ENCODE data around the gene RAB17. TPM values are rescaled to one million over a fixed set of nuclear protein-coding genes. Genes with fewer than 3 reads are reported as not detected.

RAB17 gene
- total and polyA plus RNA-seq, 12 donors, result 0.37 to 18.7 (median 5.0) TPM

DNA sequence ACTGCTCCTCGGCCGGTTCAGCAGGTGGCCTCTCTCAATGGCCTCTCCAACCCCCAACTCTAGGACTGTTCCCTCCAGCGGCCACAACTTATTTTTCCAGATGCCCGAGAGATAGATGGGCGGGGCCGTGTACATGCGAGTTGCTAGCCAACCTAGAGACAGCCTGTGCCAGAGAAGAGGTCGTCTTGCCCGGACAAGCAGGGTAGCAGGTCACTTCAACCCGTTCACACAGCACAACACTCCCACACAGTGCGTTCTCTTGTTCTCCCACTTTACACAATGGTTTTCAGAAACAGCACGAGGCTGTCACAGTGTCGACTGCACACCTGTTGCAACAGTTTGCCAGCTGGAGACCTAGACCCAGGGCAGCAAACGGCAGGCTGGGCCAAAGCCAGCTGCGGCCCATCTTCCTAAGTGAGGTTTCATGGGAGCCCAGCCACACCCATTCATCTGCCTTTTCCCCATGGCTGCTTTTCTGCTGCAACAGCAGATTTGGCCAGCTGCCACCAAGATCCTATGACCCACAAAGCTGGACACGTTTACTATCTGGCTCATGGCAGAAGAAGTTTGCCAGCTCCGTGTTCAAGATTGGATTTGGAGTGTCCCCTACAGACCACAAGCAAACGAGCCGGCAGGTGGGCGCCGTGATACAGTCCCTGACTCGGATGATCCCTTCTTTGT, 31.4 kb downstream of the RAB17 start:
- Histone ChIP-seq H3K27ac (no peak overlapping the region), H3K4me1 (replicated peaks in 1 of 2) (no peaks in the 10 kb centered on the region), H3K27me3 (no peaks in the 10 kb centered on the region), H3K36me3 (replicated peaks in 1 of 2) (no peaks in the 10 kb centered on the region), H3K4me3 (no peak overlapping the region), H3K9me3 (replicated peaks in 1 of 3) (peaks cover 0 to 7% (median 0%) of the 10 kb centered on the region in 3 donors)
- 59 to 73% (median 68%) methylated on average over 16 to 22 of the region's 22 CpGs for WGBS, 4 donors
- intact Hi-C loops (cut with DNase I), result no loop called here
- peak; percentile 43 to 88 (median 78) for DNase-seq
- TF ChIP-seq POLR2A (IDR thresholded peaks at IDR 0.05), result no peak

DNA sequence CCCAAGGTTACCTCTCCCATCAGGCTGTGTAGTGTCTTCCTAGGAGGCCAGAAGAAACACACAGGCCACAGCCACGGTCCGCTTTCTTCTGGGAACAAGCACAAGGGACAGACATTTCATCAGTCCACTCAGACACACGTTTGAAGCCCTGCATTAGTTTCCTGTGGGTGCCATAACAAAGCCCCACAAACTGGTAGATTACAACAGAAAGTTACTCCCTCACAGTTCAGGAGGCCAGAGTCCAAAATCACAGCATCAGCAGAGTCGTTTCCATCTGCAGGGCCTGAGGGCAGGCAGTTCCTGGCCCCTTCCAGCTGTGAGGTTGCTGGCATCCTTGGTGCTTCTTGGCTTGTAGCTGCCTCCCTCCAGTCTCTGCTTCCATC, 32.9 kb downstream of the RAB17 start:
- WGBS, 4 donors, result 52 to 61% (median 55%) methylated on average over 3 to 4 of the region's 4 CpGs
- TF ChIP-seq, protein P1, sequence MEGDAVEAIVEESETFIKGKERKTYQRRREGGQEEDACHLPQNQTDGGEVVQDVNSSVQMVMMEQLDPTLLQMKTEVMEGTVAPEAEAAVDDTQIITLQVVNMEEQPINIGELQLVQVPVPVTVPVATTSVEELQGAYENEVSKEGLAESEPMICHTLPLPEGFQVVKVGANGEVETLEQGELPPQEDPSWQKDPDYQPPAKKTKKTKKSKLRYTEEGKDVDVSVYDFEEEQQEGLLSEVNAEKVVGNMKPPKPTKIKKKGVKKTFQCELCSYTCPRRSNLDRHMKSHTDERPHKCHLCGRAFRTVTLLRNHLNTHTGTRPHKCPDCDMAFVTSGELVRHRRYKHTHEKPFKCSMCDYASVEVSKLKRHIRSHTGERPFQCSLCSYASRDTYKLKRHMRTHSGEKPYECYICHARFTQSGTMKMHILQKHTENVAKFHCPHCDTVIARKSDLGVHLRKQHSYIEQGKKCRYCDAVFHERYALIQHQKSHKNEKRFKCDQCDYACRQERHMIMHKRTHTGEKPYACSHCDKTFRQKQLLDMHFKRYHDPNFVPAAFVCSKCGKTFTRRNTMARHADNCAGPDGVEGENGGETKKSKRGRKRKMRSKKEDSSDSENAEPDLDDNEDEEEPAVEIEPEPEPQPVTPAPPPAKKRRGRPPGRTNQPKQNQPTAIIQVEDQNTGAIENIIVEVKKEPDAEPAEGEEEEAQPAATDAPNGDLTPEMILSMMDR (IDR thresholded peaks at IDR 0.05), result no peak
- no peak for TF ChIP-seq POLR2A (IDR thresholded peaks at IDR 0.05)
- no peaks in the 10 kb centered on the region for H3K36me3 ChIP-seq (replicated peaks in 1 of 2)
- no peaks in the 10 kb centered on the region for H3K4me1 ChIP-seq (replicated peaks in 1 of 2)
- peaks cover 0 to 7% (median 0%) of the 10 kb centered on the region in 3 donors for H3K9me3 ChIP-seq (replicated peaks in 1 of 3)
- H3K4me3 ChIP-seq, result no peak overlapping the region
- DNase-seq, result no peak
- no peaks in the 10 kb centered on the region for H3K27me3 ChIP-seq
- H3K27ac ChIP-seq, result no peak overlapping the region
- intact Hi-C loops (cut with DNase I), result no loop called here

DNA sequence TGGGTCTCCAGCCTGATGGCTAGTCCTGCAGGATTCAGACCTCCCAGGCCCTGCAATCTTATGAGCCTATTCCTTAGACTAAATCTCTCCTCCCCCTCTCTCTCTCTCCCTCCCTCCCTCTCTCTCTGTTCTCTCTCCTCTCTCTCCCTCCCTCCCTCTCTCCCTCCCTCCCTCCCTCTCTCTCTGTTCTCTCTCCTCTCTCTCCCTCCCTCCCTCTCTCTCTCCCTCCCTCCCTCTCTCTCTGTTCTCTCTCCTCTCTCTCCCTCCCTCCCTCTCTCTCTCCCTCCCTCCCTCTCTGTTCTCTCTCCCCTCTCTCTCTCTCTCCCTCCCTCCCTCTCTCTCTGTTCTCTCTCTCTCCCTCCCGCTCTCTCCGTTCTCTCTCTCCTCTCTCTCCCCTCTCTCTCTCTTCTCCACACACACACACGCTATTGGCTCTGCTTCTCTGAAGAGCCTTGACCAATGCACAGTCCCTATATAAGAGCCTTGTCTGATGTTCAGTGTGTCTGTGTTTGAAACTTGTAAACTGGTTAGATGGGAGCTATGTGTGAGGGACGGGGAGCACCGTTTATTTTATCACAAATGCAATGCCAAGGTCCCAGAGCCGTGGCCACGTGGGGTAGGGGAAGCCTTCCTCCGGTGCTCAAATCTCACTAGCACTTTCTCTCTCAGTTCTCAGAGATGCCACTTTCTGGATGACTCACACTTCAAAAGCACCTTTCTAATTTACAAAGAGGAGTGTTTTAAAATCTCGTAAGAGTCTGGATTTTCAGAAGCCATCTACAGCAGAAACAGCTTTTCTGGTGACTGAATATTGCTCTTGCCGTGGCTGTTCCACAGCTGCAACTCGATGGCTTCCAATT, 33.5 kb downstream of the RAB17 start:
- peak in 1 of 7 donors; percentile 24 for DNase-seq
- no peaks in the 10 kb centered on the region for H3K27me3 ChIP-seq
- H3K36me3 ChIP-seq (replicated peaks in 1 of 2), result no peaks in the 10 kb centered on the region
- H3K4me1 ChIP-seq (replicated peaks in 1 of 2), result no peaks in the 10 kb centered on the region
- no peak overlapping the region for H3K27ac ChIP-seq
- intact Hi-C loops (cut with DNase I), result no loop called here
- no peak for TF ChIP-seq POLR2A (IDR thresholded peaks at IDR 0.05)
- TF ChIP-seq, protein P1 (IDR thresholded peaks at IDR 0.05), result peak in 1 of 6 experiments; percentile 19
- H3K4me3 ChIP-seq, result no peak overlapping the region
- 35 to 45% (median 39%) methylated on average over 9 to 11 of the region's 11 CpGs for WGBS, 4 donors
- H3K9me3 ChIP-seq (replicated peaks in 1 of 3), result peaks cover 0 to 7% (median 0%) of the 10 kb centered on the region in 3 donors

DNA sequence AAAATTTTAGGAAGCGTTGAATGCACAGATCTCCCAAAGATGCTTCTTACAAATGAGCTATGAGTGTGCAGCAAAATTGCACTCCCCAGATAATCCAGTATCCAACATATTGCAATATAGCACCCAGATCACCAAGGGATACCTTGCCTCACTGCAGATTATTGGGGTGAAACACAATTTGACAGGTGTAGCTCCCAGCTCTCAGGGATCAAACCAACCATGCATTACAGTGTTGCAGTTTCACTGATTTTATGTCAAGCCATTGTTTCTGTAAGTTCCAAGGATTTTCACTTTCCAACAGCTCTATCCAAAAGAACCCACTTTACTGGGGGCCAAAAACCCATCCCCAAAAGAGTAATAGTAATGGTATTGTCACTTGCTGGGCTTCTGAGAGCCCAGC, 35.0 kb downstream of the RAB17 start:
- Histone ChIP-seq H3K9me3 (replicated peaks in 1 of 3) (peaks cover 0 to 7% (median 0%) of the 10 kb centered on the region in 3 donors), H3K27me3 (no peaks in the 10 kb centered on the region), H3K4me1 (replicated peaks in 1 of 2) (no peaks in the 10 kb centered on the region), H3K27ac (no peak overlapping the region), H3K36me3 (replicated peaks in 1 of 2) (no peaks in the 10 kb centered on the region), H3K4me3 (no peak overlapping the region)
- TF ChIP-seq, protein P1 (IDR thresholded peaks at IDR 0.05), result no peak
- no peak for TF ChIP-seq POLR2A (IDR thresholded peaks at IDR 0.05)
- intact Hi-C loops (cut with DNase I), result no loop called here
- DNase-seq, result no peak
- WGBS, 4 donors, result 93 to 100% (median 100%) methylated on average over 1 of the region's 1 CpG

Data from adrenal gland (tissue), 12 donors.